Pericardium fibroblast (primary cell): Measurements from ENCODE around the gene SLC35B3. TPM values are rescaled to one million over a fixed set of nuclear protein-coding genes. Genes with fewer than 3 reads are reported as not detected.

Experiments
- total RNA-seq: library from RNA; depleted of rRNA; stranded (reverse); fragments of >200 nt; gene quantifications from 2 replicates; pipeline ENCODE4 v1.2.3, GENCODE V29; 2015

SLC35B3 gene
- 18.0 and 26.8 TPM in 2 replicates for total RNA-seq

GRCh38 chr6:8435093-8435844 is at the start of gene SLC35B3:
Gene SLC35B3 (minus strand): TSS chr6:8435545.

